T-helper 22 cell (primary cell): Measurements from ENCODE around the gene RPRML.
"Not testable (repeated sequence)": the region's sequence is repeated elsewhere in the genome, so short reads cannot be mapped to it uniquely, and the experiment has no call there.

ENCODE experiments used
- DNase-seq: peaks from one replicate; pipeline ENCODE4 v3.0.0-alpha.2; 2020; ENCODE audit warnings: low read depth

RPRML gene

DNA sequence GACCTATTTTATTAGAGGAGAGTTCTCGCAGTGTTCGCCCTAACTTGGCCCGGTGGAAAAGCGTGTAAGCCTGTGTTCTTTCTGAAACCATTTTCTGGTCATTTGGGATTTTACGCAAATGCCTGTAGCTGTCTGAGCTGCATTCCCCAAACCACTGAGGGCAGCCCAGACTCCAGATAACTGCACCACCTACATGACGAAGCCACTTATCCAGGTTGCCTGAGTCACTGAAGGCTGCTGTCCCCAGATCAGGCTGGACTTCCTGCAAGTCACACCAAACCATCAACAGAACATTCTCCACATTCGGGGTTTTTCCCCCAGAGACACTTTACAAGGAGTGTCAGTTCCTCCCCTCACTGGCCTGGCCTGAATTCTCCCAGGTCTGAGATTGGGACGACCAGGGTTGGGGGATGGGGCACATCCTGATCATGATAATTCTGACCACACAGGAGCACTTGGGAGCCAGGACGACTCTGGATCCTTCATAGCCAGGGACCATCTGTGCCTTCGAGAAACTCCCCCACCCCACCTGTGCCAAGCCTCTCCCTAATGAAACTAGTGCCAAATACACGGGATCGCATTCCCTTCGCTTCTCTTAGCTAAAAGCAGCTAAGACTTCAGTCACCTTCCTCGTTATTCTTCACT is 2.3 kb downstream of the RPRML start:
- DNase-seq = no peak

DNA sequence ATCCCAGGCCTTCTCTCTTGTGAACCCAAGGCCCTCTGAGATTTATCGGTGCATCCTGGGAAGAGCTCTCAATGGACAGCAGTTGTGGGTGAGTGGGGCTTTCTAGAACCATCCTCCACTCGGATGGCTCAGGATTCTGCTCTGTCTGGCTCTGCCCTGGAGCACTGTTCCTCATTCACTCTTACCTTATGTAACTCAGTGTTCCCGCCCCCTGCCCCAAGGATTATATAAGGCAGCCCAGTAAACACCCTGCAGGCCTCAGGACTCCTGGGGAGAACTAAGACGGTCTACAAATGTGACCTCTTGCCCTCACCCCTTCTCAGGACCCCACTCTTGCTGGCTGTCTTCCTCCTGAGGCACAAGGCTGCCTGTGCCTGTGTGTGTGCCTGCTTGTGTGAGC is 3.8 kb downstream of the RPRML start:
- DNase-seq = no peak

GRCh38 chr17:46974086-46974485 is 5.0 kb downstream of the RPRML start:
- no peak for DNase-seq

DNA sequence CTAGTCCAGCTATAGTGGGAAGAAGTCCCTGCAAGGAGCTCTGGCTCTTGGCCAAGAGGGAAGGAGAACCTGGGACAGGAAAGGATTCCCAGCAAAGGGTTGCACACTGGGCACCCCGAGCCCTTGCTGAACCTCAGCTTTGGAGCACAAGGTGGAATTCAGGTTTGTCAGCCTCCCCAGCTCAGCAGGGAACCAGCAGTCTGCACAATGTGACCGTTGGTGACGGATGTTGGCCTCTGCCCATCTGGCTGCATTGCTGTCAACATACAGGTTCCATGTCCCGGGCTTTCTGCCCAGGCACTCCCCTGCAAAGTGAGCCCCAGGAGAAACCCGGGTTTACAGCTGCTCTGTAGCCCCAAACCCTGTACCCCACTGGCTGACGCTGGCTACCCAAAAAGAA is 6.7 kb downstream of the RPRML start:
- DNase-seq = no peak

- DNase-seq = no peak
Measured at GRCh38 chr17:46971647-46972300, 7.3 kb downstream of the RPRML start.

GRCh38 chr17:46968896-46969295 is 10.2 kb downstream of the RPRML start:
- DNase-seq = no peak

- DNase-seq = no peak
Measured at GRCh38 chr17:46968224-46968834, 10.7 kb downstream of the RPRML start.

- no peak for DNase-seq
Measured at GRCh38 chr17:46964315-46965265, 14.5 kb downstream of the RPRML start.

DNA sequence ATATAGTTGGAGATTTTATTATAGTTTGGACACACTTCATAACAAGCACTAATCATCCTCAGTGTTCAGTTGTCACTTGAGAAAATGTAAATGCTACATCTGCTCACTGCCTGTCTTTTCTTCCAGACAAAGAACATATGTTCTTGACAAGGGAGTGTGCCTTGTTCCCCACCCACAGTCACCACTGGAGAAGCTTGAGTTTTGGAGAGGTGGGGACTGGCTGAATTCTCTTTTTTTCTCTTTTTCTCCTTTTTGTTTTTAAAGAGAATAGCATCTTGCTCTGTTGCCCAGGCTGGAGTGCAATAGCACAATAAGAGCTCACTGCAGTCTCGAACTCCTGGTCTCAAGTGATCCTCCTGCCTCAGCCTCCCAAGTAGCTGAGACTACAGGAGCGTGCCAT is 15.5 kb downstream of the RPRML start:
- DNase-seq = no peak

- no peak for DNase-seq
Measured at GRCh38 chr17:46962374-46962790, 16.7 kb downstream of the RPRML start.

- DNase-seq = no peak
Measured at GRCh38 chr17:46960152-46960551, 18.9 kb downstream of the RPRML start.

DNA sequence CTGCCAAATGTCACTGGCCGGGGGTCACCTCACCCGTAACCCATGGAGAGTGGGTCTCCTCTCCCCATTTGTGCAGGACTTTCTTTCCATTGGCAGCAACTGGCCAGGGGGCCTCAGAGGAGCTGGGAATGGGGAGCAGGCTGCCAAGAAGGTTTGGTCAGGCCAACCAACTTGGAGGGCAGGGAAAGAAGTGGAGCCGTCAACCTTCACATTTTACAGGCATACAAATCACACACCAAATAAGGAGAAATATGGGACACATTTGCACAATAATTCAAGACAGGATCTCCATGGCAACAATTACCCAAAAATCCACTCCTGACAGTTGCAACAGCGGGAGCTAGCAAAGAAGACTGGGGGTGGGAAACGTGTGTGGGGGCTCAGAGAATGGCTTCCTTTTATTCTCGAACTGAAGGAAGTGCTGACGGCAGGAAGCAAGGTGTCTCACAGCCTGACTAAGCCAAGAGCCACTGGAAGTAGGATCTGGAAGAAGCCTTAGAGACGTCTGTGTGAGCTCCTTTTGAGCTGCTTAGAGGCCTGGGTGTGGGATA is 20.9 kb downstream of the RPRML start:
- no peak for DNase-seq

DNA sequence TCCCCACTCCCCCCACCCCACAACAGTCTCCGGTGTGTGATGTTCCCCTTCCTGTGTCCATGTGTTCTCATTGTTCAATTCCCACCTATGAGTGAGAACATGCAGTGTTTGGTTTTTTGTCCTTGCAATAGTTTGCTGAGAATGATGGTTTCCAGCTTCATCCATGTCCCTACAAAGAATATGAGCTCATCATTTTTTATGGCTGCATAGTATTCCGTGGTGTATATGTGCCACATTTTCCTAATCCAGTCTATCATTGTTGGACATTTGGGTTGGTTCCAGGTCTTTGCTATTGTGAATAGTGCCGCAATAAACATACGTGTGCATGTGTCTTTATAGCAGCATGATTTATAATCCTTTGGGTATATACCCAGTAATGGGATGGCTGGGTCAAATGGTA is 25.9 kb downstream of the RPRML start:
- not testable (repeated sequence) for DNase-seq

GRCh38 chr17:46952115-46952514 is 26.9 kb downstream of the RPRML start:
- DNase-seq = no peak

DNA sequence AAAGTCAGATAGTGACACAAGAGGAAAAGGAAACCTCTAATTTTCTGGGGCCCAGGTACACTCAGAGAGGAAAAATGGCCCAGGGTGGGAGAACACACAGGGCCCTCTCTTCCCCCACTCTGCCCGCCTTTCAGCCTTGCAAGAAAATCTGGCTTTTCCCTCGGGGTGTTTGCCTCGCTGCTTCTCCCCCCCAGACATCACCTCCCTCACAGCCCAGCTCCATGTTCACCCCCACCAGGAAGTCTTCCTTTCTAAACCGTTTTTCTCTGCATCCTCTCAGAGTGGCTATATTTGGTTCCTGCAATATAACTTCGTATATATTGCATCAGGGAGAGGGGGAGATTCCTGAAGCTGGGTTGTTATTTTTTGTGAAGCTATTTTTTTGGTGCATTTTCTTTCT is 27.3 kb downstream of the RPRML start:
- DNase-seq = no peak

DNA sequence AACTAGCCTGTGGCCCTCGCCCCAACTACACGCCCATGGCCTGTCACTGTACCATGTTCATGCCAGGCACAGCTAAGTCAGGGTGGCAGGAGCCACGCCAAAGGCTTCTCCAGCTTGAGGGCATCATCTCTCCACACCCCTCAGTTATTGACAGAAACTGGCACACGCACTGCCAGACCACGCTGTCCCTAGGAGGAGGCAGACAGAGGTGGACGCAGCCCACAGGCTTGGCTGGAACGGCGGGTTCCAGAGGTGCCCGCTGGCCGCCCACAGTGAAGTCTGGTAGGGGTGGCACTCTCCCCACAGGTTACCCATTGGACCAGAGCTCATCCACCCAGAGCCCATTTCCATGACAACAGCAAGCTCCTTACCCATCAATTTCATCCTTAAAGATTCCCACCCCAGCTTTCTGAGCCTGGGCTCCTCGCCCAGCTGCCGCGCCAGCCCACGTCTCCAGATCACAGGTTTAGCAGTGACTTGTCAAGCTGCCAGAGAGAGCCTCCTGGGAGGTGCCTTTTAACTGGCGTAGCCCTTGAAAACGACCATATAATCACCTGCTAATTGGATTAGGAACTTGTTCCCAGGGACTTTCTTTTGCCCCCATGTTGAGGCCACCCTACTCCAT is 27.9 kb downstream of the RPRML start:
- DNase-seq = no peak

GRCh38 chr17:46950342-46950996 is 28.6 kb downstream of the RPRML start:
- DNase-seq = no peak

DNA sequence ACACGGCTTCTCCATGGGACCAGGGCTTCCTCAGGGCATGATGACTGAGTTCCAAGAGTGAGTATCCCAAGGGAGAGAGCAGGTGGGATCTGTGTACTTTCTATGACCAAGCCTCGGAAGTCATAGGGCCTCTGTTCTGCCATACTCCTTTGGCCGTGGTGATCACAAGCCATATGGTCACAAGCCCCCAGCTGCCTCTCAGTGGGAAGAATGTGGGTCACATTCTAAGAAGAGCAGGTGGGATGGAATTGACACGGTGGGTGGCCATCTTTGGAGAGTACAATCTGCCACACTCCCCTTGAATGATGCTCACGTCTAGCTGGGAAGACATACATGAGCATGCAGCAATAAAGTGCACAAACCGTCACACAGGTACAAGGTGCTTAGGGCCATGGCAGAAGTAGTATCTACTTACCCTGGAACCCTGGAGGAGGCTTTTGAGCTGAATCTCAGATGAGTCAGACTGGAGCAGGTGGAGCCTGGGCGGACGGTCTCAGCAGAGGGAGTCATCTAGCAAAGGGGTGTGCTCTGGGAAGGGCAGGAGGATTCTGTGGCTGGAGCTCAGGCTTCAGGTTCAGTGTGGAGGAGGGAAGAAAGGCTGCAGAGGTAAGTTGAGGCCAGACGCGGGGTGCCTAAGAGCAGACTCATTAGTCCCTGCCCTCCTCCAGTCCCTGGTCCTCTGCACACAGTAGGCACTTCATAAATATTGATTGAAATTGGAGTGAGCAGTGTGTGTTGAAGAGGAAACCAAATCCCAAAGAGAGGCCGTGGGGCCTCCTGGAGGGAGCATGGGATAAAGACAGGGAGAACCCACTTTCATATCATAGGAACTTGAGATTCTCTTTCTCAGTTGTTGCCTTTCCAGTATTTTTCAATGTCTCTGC is 29.5 kb downstream of the RPRML start:
- DNase-seq = no peak

- no peak for DNase-seq
Measured at GRCh38 chr17:46948544-46948943, 30.5 kb downstream of the RPRML start.

DNA sequence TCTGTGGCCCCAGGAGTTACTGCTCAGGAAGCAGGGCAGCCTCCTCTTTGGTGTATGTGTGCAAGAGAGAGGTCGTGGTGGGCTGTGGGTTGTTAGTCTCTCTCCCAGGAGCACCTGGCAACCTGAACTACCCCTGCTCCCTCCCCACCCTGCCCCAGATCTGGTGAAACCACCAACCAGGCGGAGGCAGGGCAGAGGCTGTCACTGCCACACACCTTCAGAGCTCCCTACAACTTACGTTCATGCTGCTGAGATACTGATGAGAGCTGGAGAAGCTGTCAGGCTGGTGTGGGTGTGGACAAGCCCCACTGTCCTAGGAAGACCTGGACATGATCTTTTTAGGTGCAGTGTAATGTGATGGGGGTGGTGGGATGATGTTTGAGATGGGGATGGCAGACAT is 31.8 kb downstream of the RPRML start:
- DNase-seq = no peak
